SIG-M5 treated with dmso at 0.1 percent for 504 hours (cell line): ENCODE measurements around the gene SLC22A17.

Experiments
- DNase-seq: peaks from one replicate; lab custom pipeline; 2025; ENCODE audit not compliant: unreplicated experiment; lab: John Stamatoyannopoulos, UW

The SLC22A17 gene

GRCh38 chr14:23364164-23365035 is 11.7 kb upstream of the SLC22A17 start:
- DNase-seq, result no peak

DNA sequence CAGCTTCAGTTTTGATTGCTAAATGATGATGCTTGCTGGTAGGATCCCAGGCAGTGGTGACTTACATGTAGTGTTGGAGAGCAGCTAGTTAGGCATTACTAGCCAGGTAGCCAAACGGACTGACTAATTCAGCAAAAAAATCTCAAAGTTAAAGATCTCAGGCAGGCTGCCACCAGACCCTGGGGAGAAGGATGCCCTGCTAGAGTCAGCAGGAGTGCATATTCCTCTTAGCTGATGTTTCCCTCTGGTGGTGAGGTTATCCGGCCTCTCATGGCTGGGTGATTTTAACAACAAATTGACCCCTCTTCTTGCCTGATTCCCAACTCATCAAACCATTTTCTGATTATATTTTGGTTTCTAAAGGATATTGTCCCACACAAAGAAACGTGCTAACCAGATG is 9.5 kb upstream of the SLC22A17 start:
- no peak for DNase-seq

GRCh38 chr14:23361763-23362162 is 9.1 kb upstream of the SLC22A17 start:
- no peak for DNase-seq

- DNase-seq, result no peak
Observed at GRCh38 chr14:23361320-23361719, 8.6 kb upstream of the SLC22A17 start.

DNA sequence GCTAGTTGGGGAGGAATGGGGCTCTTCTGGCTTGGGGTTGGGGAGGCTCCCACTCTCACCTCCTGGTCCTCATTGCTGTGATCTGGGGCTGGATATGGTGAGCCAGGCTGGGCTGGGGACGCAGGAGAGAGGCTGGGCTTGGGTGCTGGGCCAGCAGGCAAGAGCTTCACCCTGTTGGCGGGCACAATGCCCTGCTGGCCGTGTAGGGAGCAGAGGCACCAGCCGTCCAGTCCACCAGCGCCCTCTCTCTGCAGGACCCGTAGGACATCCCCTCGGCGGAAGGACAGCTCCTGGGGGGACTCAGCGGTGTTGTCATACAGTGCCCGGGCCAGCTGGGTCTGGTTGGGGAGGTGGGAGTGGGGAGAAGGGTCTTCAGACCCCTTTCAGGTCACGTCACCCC is 7.8 kb upstream of the SLC22A17 start:
- no peak for DNase-seq

DNA sequence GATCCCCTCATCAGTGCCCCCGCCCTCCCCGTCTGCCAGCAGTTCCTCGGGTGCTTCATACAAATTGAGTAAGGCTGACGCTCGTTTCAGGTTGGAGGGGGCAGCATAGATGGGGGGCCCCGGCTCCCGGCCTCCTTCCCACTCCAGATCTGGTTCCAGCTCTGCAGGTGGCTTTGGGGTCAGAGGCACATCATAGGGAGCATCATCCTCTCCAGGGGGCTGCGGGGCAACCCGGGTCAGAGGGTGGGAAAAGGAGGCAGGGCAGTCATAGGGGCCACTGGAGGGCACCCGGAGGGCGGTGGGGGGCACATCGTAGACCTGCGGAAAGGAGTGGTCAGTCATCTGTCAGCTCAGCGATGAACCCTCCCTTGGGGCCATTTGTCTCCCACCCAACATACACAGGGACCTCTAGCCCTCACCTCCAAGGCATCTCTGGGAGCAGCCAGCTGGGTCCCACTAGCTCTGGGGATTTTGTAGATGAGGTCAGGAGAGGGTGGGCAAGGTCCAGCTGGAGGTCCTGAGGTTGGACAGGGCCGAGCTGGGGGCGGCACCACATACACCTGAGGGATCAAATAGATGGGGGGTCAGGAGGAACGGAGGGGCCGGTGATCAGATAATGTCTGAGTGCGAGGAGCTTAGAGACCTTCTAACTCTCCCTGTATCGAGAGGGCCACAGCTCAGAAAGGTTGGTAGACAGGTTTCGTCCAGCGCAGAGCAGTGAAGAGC is 7.2 kb upstream of the SLC22A17 start:
- no peak for DNase-seq

DNA sequence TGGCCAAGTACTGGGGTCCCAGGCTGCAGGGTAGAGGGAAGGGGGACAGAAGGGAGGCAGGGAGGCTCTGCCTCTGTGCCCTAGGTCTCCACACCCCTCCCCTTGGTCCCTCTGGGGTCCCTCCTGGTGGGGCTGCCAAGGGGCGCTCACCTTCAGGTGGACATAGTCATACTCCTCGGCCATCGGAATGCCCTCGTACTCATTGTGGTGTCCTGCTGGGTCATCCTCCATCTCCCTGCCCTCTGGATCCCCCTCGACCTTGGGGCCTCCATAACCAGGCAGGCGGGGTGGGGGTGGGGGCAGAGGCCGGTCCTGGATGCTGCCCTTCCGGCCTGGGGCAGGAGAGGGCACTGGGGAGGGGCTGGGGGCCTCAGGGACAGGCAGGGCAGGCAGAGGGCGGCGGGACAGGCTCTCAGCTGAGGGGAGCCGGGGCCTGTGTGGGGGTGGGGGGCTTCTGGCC is 6.5 kb upstream of the SLC22A17 start:
- no peak for DNase-seq

DNA sequence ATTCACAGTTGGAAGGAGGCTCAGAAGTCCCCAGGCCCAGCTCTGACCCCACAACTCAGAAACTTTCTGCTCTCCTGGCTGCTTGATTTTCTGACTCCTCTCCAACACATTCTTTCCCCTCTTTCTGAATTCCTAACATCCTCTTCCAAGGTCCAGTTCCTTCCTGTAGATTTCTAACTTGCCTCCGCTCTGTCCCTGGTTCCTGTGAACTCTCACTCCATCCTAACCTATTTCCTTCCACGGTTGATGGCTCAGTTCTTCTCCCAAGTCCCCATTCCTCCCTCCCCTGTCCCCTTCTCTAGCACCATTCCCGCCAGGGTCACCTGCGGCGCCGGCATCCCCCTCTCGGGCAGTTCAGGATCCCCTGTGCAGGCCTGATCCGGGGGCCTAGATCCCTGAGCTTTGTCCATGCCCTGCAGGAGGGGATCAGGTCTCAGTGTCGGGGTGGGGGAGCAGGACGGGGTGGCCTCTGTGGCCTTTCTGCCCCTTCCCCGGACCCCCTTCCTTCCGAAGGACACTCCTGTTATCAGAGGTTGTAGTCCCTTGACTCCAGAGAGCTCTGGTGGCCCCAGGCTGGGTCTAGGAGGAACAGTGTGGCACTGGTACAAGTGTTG is 6.0 kb upstream of the SLC22A17 start:
- no peak for DNase-seq

GRCh38 chr14:23358042-23358441 is 5.4 kb upstream of the SLC22A17 start:
- no peak for DNase-seq

DNA sequence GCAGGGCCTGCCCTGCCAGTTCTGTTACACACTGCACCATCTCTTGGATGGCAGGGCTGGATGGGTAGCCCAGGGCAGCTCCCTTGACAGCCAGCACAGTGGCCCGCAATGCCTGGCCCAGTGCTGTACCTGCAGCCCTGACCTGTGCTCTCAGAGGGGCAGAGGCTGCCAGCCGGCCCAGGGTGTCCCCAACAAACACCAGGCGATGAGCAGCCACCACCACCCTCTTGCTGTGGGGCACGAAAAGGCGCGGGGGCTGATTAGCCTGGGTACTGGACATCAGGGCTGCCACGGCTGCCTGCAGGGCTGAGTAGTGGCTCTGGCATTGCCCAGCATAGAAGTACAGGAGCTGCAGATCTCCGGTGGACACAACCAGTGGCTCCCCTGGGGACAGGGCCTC is 4.6 kb upstream of the SLC22A17 start:
- no peak for DNase-seq

GRCh38 chr14:23356662-23357061 is 4.0 kb upstream of the SLC22A17 start:
- DNase-seq, result no peak

- DNase-seq, result no peak
Observed at GRCh38 chr14:23355871-23356435, 3.3 kb upstream of the SLC22A17 start.

GRCh38 chr14:23354990-23355389 is 2.3 kb upstream of the SLC22A17 start:
- no peak for DNase-seq

DNA sequence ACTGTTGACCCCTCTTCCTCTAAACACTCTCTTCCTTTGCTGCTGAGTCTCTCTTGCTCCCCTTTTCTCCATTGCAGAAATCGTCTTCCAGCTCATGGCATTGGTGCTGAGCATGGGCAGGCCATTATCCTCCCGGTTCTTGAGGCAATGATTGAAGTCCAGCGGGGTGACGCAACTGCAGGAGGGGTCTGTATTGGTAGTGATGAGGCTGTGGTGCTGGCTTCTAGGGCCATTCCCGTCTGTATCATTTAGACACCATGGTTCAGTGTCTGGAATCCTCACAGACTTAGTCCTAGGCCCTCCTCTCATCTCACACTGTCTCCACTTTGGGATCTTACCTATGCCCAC is 720 bp upstream of the SLC22A17 start:
- no peak for DNase-seq

GRCh38 chr14:23351681-23352505 is 794 bp downstream of the SLC22A17 start:
- no peak for DNase-seq

DNA sequence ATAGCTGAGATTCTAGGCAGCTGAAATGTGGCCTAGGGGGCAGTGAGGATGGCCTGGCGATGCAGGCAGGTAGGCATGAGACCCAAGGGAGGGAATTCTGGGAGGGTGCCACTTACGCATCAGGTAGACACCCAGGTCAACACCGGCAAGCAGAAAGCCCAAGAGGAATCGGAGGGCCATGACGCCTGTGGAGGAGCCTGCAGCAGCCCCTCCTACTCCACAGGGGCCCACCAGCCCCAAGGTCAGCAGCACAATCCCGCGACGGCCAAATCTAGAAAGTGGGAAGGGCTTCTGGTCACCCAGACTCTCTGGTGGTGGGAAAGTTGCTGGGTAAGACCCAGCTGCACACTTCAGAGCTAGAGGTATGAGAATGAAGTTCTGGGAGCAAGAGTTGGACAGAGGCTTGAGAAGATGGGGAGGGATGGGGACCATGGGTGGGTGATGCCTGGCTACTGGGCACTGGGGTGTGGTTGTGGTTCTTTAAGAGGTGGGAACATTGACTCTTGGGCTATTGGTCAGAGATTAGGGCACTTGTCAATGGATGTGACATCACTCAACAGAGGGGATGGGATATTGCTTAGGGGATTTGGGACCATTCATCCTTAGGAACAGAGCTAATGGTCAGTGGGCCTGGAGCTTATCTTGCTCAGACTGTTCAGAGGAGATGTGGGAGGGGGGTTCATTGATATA is 3.4 kb downstream of the SLC22A17 start:
- DNase-seq, result no peak

DNA sequence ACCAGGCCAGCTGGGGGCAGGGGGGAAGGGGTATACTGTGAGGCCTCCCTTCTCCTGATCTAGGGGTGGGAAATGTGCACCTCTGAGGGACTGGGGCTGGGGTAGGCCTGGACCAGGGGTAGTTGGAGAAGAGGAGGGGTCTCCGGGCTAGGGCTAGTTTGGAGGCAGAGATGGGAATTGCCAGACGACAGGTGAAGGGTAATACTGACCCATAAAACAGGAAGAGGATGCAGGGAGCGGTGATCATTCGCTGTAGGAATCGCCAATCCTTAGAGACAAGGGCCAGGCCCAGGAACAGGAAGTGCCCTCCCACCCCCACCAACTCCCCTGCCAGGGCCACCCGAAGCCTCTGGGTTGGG is 4.4 kb downstream of the SLC22A17 start:
- DNase-seq, result no peak

DNA sequence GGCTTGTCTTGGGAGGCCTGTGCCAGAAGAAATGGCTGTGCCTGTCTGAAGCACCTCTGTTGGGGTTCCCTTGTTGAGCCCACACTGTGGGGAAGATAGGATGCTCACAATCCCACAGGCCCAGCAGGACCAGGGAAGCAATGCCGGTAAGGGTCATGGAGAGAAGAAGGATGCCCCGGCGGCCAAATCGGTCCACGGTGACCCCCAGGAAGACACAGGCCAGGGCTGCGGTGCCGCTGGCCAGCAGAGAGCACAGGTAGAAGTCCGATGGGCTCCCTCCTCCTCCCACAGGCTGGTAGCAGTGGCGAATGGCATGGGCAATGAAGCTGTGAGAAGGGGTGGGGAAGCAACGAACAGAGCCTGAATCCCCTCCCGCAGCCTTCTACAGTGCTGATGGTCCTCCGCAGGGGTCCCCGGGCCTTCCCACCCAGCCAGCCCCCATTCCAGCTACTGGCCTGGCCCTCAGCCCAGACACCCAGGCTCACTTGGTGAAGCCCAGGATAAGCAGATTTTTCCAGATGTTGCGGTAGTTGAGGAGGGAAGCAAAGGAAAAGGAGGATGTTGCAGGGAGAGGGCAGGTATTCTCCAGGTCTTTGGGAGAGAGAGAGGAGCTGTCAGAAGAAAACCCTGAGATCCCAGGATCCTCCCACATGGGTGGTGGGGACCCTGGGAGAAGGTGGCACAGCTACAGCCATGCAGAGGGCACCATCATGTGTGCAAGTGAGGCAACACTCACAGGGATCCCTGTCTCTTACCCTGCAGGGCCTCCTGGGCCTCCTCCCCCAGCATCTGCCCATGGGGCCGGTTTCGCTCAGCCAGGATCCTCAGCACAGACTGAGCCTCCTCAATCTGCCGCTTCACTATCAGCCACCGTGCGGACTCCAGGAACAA is 5.0 kb downstream of the SLC22A17 start:
- DNase-seq, result no peak

DNA sequence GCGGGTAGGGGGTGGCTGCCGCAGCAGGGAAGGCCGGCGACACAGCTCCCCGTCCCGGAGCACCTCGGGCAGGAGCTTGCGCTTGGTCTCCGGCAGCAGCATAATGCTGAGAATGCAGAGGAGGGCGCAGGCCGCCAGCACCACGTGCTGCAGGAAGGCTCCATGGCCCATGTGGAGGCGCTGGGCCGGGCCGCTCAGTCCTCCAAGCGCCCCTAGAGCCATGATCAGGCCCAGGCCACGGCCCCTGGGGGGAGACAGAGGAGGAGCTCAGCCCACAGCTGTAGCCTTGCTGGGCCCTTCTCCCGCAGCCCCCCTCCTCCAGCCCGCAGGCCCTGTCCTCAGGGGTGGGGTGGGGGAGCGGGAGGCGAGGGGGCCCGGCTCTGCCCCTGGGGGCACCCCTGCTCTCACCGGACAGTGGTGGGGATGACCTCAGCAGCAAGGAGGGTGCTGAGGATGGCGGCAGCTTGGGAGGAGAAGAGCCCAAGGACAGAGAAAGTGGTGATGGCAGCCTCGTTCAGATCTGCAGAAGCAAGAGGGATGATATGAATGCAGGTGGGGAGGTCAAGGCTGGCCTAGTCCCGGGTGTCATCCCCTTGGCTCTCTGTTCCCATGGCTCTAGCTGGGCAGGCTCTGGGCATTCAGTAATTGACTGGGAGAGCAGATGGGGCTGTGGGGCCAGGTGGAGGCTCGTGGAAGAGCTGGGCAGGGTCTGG is 5.8 kb downstream of the SLC22A17 start:
- no peak for DNase-seq
